Stimulated activated CD8-positive, alpha-beta memory T cell treated with anti-CD3 and anti-CD28 coated beads, Interleukin-15, amount 100 ng/mL, for 48 hours (primary cell): ENCODE results near the gene PHACTR1.

Experiments used
- DNase-seq, 2 donors: peaks; one replicate each; pipeline ENCODE4 v3.0.0-alpha.2; 2020; ENCODE audit warnings: low read depth in 2 of 2

The PHACTR1 gene

DNA sequence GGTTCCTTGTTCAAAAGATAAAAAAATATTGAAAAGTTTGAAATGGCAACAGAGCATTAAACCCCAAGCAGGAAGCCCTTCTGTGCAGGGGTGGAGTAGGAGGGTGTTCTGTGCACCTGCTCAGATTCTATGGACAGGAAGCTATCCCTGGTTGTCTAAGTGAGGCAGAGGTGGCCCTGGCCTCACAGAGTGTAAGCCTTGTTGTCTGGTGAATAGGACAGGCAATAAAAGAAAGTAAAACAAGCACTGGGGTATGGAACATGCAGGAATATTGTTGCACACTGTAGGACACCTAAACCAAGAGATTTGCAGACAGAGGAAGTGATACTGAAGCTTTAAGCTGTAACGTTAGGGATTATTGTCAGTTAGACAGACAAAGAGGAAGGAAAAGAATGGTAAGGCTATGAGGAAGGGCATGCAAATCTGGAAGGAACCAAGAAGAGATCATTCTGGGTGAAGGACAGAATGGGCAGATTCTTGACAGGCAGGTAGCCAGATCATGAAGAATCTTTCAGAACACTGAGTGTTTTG is 545.0 kb downstream of the PHACTR1 start:
- no peak for DNase-seq

DNA sequence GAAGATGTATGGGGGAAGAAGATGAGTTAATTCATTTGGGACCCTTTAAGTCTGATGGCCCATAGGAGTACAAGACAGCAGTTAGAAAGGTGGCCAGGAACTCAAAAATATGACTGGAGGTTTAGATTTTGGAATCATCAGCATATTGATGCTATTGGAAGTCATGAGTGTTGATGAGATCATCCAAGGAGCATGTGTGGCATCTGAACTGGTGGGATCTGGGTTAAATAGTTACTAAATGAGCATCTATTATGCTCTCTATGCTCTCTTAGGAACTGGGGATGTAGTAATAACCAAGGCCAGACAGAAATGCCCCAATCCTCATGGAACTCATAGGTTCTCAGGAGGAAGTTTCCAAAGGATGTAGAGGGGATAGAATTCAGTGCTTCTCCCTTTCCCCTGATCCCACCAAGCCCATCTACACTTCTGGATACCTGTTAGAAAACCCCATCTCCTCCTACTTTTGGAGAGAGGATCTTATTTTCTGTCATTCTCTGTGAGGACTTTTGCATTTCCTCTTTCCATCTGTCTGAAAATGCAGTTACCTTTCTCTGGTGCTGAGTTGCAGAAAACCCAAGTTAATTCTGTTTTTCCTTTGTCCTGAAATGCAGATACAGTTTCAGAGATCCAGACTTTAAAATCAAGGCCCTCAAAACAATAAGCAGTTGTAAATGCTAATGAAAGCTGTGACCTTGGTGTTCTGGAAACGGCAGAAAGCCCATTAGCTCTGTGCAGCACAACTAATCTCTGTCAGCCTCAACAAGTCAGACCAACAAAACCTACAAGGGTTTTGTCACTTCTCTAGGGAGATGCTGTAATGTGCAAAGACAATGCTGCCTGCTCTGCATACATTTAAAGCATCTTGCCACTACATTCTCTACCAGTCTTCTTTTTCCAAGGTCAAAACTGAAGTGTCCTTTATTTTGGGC is 546.0 kb downstream of the PHACTR1 start:
- DNase-seq, result no peak

DNA sequence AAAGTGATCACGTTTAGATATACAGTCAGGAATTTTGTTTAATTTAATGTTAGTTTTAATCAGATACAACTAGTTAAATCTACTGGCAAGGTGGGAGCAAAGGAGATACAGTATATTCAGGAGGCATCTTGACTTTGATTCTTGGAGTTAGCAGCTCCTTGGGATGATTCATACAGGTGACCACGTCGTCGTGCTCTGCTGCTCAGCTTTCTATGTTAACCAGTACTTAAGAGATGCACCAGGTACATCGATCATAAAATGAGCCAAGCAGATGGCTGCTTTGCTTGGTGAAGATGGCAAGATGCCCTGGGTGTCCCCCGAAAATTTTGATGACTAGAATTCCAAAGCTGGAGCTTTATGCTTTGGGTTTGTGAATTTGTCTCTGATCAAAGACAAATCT is 547.1 kb downstream of the PHACTR1 start:
- no peak for DNase-seq

DNA sequence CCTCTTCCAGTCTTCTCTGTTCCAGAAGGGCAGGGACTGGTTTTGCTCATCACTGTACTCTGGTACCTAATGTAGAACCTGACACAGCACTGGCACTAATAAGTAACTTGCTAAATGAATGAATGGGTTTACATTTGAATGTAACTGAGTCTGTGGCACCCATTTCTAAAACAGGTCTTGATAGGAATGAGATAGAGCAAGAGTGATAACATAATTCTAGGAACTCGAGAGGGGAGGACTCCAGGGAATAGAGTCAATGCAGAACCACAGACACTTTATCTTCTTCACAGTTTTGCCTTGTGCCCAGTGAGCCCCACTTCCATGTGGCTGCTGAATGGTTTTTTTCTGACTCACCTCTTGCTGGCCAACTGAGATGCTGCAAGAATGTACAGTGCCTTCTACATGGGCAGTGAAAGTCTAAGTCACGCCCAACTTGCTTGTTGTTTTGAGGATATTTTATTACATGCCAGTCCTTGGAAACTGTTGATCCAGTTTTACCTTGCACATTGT is 550.6 kb downstream of the PHACTR1 start:
- DNase-seq, result no peak

DNA sequence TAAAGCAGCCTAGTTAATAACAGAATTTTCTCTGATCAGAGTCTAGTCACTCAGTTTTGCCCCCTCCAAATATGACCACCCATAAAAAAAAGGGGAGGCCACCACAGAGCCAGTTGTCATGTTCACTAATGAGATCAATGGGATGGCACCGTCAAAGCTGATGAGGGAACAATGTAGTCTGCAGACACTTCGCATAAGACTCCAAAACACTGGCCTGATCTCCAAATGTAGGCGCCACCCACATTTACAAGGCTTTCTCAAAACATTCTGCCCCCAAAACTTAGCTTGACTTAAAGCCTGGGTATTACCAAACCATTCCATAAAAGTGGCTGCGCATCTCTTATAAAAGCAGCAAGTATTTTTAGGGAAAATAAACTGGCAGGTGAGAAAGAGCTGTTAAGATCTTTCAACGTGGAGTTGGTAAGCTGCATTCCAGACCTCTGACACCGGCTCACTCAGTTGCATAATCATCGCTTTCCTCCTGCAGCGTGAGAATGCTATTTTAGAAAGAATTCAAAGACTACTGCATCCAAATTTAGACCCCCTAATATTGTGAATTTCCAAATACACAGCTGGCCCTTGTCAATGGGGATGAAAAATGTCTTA is 552.4 kb downstream of the PHACTR1 start:
- DNase-seq, result no peak

DNA sequence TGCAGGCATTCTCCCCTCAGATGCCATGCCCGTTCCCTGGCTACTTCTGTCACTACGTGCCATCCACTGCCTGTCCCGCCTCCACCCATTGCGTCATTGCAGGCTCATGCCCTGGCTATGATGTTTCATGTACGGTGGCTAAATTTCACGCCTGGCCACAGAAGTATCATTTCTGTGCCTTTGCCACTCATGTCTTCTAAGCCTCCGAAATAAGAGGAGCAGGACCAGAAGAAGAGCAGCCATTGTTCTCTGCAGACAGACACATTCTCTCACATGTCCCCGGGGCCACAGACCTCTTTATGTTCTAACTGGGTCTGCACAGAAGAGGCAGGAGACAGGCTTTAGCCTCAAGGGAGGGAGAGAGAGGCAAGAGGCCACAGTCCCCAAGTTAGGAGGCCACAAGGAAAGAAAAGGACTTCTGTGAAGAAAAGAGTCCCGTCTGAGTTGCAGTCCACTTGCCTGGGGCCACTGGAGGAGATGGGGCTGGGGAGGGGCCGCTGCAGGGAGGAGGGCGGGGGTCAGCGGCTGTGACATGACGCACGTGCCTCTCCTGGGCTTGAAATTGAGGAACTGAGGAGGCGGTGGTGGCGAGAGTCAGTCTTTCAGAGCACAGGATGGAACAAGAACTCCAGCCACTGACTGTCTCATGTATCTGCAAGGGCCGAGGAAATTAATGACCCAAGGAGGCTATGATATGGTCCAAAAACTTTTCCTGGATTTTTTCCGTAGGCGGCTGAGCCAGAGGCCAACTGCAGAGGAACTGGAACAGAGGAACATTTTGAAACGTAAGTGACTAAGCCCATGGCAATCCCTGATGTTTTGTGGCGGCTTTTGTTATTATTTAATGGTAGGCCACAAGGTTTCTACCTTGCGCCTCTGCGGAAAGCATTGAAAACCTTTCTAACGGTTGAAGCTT is 555.8 kb downstream of the PHACTR1 start:
- DNase-seq, result no peak

DNA sequence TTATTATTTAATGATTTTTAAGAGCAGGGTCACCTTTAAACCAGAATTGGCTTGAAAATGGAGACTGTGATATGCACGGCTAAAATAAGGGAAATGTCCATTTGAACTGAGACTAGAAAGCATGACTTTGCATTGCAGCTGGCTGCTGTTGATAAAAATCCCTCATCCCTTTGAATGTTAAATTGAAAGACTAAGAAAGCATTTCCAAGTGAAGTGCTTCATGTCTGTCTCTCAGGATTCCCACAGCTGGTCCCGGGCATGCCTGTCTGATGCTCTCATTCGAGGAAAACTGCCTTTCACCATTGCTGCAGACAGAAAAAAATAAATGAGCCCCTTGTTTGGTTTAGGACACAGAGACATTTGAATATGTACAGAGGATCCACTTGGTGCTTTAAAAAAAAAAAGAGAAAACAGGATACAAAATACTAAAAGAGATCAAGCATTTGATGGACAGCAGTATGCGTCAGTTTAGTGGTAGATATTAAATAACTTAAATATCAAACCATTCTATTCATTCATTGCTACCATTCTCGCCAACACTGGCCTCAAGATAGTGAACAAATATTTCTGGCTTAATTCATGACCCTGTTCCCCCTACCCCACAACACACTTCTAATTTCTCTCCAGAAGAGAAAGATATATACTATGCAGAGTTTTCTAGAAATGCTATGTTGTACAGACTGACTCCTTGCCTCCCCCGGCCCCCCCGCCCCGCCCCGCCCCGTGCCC is 556.8 kb downstream of the PHACTR1 start:
- no peak for DNase-seq

DNA sequence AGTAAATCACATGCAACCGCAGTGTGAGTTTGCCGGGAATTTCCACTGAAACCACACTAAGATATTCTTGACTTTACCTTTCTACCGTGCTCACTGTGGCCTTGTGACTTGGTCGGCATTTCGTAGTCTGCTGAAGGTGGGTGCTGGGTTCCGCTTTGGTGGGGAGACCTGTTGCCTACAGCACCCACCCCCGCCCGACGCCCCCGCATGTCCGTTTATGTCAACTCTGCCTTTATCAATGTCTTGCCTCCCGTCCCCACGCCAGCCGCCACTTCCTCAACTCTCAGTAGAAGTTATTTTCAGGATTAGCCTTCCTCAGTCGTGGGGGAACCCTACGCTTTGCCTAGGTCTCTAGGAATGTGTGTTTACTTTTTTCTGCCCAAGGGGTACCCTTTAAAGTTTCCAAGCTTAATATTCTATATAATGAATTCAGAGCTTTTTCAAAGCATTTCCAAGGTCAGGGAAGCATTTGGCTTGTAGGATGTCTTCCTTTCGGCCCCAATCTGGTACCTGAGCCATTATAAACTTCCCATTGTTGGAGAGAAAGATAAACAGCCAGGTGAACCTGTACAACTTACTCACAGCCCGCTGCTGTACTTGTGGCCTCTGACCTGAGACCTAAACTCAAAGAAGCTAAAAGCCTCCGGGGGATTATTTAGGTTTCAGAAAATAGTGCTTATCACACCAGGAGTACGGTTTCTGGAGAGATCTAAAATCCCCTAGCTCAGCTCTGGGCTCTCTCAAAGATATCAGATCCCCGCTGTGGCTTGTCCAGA is 557.6 kb downstream of the PHACTR1 start:
- peak; percentile 47 to 49 for DNase-seq

DNA sequence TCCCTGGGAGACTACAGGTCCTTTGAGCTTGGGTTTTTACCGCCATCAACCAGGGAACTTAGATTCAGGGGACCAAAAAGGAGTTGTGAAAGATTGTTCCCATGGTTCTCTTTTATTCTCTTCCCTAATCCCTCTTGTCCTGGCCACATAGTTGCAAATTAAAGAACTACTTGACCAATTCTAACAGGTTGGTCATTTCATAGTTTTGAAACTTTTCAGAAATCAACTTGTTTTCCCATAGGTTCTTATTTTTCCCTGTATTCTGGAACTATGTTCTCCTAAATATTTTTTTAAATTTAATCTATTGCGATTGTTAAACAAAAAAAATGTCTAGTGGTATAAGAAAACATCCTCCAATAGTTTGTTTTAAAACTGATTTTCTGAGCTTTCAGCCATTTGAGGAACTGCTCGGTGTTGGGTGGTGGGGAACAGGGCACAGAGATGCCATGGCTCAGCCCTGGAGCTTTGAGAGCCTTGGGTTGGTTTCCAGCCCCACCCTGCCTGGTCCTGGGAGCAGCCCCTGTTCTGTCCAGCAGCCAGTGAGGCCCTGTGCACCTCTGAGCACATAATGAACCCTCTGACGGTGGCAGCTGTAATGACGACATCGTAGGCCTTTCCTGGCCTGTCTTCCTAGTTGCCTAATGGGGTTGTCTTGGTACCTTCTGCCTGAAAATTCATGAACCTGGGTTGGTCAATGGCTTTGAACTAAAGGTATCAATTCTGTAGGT is 558.3 kb downstream of the PHACTR1 start:
- no peak for DNase-seq

DNA sequence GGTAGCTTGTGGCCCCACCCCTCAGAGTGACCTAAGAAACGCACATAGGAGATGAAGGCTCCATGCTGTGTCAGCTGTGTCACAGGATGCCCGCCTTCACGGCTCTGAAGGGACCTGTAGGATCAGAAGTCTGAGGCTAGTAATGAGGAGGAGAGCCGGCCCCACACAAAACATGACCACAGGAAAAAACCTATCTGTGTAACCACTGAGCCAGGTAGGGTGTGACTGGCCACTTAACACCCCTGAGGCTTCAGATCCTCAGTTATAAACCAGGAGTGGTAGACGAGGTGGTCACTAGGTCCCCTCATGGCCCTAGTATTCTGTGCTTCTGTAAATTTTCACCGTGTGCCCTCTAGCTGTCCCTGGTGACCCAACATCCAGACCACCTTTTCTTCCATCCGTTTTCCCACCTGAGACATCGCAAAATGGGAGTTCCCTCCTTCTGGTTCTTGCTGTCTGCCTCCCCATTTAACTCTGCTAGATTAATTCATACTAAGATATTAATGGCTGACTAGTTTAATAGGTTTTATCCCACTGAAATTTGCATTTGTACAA is 558.9 kb downstream of the PHACTR1 start:
- DNase-seq, result no peak

DNA sequence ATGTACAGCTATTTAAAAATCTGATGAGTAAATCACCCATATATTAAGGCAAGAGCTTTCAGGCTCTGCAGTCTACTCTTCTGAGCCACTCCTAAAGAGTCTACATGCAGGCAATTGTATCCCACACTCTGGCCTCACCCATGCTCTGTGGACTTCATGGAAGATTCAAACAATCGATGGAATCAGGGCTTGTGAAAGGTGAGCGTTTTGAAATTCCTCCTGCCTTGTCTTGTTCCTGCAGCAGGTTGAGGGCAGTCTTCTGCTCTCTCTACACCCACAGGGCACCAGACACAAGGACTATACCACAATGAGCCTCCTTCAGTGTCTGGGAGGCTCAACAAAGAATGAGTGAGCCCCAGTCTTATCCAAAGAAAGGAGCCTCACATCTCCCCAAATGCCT is 560.7 kb downstream of the PHACTR1 start:
- DNase-seq, result no peak

DNA sequence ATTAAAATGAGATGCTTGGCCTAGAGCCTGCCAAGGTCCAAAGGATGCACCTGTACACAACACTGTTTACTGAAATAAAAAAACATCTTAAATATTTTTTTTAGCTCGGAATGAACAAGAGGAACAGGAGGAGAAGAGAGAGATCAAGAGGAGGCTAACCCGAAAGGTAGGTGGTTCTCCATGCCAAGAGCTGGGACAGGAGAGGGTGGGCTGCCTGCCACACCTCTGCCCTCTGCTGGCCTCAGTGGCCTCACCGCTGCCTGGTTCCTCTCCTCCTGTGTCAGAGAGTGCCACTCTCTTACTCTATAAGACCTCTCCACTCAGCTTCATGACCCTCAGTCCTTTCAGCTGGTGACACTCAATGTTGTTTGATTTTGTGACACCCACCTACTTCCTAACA is 561.6 kb downstream of the PHACTR1 start:
- no peak for DNase-seq

DNA sequence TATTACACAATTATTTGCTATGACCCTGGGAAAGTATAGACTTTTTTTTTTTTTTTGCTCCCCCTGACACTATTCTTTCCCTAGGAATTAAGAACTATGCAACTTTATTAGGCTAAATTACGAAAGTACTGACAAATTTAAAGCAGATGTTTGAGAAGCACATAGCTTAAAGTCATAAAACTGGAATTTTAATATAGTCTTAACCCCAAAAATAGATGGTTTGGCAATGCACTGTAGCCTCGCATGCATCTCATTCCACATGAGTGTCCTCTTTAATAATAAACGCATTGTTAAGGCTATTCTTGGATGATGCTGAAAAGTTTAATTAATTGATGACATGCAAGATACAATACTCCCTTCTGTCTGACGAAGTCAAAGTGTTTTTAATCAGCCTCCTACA is 562.4 kb downstream of the PHACTR1 start:
- DNase-seq, result no peak

DNA sequence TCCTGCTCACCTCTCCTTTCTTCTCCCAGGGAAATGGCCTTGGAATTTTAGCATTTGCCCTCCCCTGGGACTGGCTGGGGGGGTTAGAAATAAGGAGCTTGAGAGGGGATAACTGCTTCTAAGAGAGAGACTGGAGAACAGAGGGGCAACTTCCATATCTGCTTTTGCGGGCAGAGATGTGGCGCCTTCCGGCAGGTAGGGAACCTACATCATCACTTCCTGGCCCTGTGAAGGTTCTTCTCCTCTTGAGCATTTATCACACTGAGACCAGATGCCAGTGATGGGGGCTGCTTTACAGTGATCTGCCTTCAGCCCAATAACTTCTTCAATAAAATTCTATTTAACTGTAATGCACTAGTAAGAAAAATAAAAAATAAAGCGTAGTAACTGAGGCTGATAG is 563.7 kb downstream of the PHACTR1 start:
- DNase-seq, result no peak

DNA sequence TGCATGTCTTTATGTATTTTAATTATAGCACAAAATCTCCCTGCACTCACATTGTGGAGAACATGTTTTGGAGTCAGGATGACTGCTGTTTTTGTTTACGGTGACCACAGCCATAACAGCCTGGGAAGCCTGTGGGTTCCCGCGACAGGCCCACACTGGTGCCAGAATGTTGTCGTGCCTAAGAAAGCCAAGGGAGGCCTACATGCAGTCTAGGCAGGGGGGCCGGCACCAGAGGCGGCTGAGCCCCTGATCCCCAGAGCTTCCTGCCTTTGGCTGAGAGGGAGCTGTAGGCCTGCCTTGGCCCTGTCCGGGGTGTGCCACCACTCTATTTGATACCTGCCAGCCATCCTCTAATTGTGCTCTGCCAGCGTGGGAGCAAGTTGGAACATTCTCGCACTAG is 565.1 kb downstream of the PHACTR1 start:
- DNase-seq, result no peak

DNA sequence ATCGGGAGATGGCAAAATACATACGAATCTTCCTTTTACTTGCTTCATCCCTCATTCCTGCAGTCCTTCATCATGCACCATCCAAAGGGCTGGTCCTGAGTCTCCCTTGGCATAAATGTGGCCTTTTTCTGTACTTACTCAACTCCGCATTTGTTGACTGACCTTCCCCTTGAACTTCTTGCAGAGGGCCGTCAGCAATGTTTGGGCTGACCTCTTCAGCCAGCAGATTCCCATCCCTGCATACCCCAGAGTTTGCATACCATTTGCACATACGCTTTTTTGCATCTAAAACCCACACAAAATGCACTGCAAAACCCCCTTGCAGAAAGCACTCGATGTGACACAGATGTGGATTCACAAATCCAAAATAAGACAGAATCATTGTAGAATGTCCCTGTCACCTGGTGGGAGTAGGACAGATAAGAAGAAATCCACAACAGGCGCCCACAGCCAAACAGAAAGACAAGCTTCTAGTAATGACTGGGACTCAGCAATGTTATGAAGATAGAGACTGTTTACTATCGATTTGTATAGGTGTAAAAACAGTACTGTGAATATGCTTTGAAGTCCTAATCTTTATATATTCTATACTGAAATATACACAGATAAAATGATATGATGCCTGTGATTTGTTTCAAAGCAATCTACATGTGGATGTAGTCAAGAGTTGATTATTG is 566.0 kb downstream of the PHACTR1 start:
- no peak for DNase-seq

DNA sequence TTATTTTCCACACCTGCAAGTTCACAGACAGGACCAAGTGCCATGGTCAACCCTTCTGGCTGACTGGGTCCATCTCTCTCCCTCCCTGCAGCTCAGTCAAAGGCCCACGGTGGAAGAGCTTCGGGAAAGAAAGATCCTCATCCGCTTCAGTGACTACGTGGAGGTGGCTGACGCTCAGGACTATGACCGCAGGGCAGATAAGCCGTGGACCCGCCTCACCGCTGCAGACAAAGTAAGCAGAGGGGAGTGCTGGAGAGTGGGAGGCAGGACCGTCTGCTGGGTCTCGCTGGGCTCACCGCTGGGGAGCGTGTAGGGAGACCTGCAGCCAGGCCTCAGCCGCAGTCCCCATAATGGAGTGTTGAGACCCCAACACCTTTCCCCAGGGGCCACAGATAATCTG is 566.8 kb downstream of the PHACTR1 start:
- DNase-seq, result no peak

DNA sequence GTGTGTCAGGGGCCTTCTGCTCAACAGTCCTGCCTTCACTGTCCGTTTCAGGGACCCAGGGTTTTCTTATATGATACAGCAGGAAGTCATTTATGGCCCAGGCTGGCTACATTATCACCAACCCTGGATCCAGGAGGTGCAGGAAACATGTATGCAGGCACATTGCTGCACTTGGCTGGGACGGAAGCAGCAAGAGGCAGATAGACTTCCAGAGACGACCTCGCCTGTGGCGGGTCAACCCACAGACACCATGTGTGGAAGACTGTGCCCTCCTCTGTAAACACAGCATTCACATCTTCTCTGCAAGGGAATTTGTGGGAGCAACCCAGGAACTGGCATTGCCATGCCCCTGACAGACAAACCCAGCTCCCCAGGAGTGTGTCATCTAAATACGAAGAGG is 568.1 kb downstream of the PHACTR1 start:
- no peak for DNase-seq

DNA sequence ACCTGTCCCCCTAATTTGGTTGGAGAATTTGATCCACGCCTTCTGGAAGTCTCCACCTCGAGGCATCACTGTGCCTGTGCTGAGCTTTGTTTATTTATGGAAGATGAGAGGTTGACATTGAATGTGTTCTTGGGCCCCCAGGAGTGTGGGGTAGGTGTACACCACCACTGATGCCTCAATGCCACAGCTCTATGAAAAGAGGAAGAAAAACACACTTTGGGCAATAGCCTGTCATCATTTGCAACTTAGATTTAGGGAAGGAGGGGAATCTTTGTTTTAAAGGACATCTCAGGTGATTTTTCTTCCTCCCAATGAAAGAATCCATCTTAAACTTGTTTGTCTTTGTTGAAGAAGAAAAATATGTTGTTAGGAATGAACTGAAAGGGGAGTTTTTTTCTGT is 569.1 kb downstream of the PHACTR1 start:
- DNase-seq, result no peak
